GM23338 (cell line): ENCODE data around the gene EEF1G. TPM values are rescaled to one million over a fixed set of nuclear protein-coding genes. Genes with fewer than 3 reads are reported as not detected.

Experiments used
- ATAC-seq: fragments of 200-7000 bp; cut with Tn5 transposase; 3 replicates; pipeline ENCODE4 v1.9.1; 2020
- DNase-seq: peaks from one replicate; pipeline ENCODE4 v3.0.0-alpha.2; 2015; ENCODE audit warnings: low spot score
- H2AFZ ChIP-seq: fragments of 200-600 bp; sonication (generic); 2 replicates; pipeline ENCODE4 v1.8.0; 2016; ENCODE audit warnings: antibody characterized with exemption, mild to moderate bottlenecking, moderate library complexity
- H3F3A ChIP-seq: fragments of 200-600 bp; sonication (generic); replicated peaks from 2 replicates; pipeline ENCODE4 v1.8.0; 2017; ENCODE audit warnings: antibody characterized with exemption, mixed run types, low read depth
- H3K27ac ChIP-seq: fragments of 200-600 bp; sonication (generic); 2 replicates; pipeline ENCODE4 v1.6.1; 2016; ENCODE audit warnings: low read depth
- H3K27me3 ChIP-seq: fragments of 200-600 bp; sonication (generic); 2 replicates; pipeline ENCODE4 v1.8.0; 2016; ENCODE audit warnings: mild to moderate bottlenecking, mixed run types, moderate library complexity; ENCODE audit not compliant: insufficient read depth
- H3K36me3 ChIP-seq: fragments of 200-600 bp; sonication (generic); 2 replicates; pipeline ENCODE4 v1.8.0; 2016; ENCODE audit warnings: mild to moderate bottlenecking; ENCODE audit not compliant: insufficient read depth
- H3K4me1 ChIP-seq: fragments of 200-600 bp; sonication (generic); 2 replicates; pipeline ENCODE4 v1.8.0; 2016; ENCODE audit warnings: mild to moderate bottlenecking, moderate library complexity; ENCODE audit not compliant: insufficient read depth
- H3K4me2 ChIP-seq: fragments of 200-600 bp; sonication (generic); 2 replicates; pipeline ENCODE4 v1.7.1; 2017; ENCODE audit warnings: mixed run types
- H3K4me3 ChIP-seq: fragments of 200-600 bp; sonication (generic); 2 replicates; pipeline ENCODE4 v1.6.1; 2016; ENCODE audit warnings: mixed run types
- H3K79me2 ChIP-seq: fragments of 200-600 bp; sonication (generic); replicated peaks from 2 replicates; pipeline ENCODE4 v1.8.0; 2017; ENCODE audit warnings: mild to moderate bottlenecking; ENCODE audit not compliant: insufficient read depth
- H3K9me2 ChIP-seq: fragments of 200-600 bp; sonication (generic); 2 replicates; pipeline ENCODE4 v1.8.0; 2017; ENCODE audit not compliant: insufficient read depth
- H4K20me1 ChIP-seq: fragments of 200-600 bp; sonication (generic); replicated peaks from 2 replicates; pipeline ENCODE4 v1.8.0; 2017; ENCODE audit warnings: mild to moderate bottlenecking; ENCODE audit not compliant: insufficient read depth
- H3K27ac Mint-ChIP-seq: 2 replicates; pipeline ENCODE4 v1.8.0; 2020; ENCODE audit warnings: inconsistent platforms, mild to moderate bottlenecking, moderate library complexity, mixed read lengths
- H3K27me3 Mint-ChIP-seq: 3 replicates; pipeline ENCODE4 v1.8.0; 2022; ENCODE audit warnings: low read depth, mild to moderate bottlenecking, moderate library complexity, mixed read lengths, inconsistent platforms; ENCODE audit not compliant: insufficient read depth, poor library complexity
- H3K36me3 Mint-ChIP-seq: 3 replicates; pipeline ENCODE4 v1.8.0; 2021; ENCODE audit warnings: low read depth, mild to moderate bottlenecking, inconsistent platforms, moderate library complexity, mixed read lengths
- H3K4me1 Mint-ChIP-seq: 3 replicates; pipeline ENCODE4 v1.8.0; 2020; ENCODE audit warnings: mild to moderate bottlenecking, inconsistent platforms, mixed read lengths
- H3K4me3 Mint-ChIP-seq: 3 replicates; pipeline ENCODE4 v1.8.0; 2021; ENCODE audit warnings: moderate library complexity, mild to moderate bottlenecking, inconsistent platforms, mixed read lengths
- H3K9me3 Mint-ChIP-seq: 3 replicates; pipeline ENCODE4 v1.8.0; 2020; ENCODE audit warnings: moderate library complexity, mild to moderate bottlenecking, inconsistent platforms, mixed read lengths
- CREB1 ChIP-seq: fragments of 250-450 bp; sonication (Bioruptor Pico); IDR thresholded peaks from 2 replicates; pipeline ENCODE4 v1.5.0; 2020; ENCODE audit warnings: low read depth, mild to moderate bottlenecking, moderate library complexity
- POLR2AphosphoS5 ChIP-seq: IDR thresholded peaks from 2 replicates; pipeline ENCODE4 v1.6.1; 2016; ENCODE audit warnings: antibody characterized with exemption, low read depth
- polyA plus RNA-seq: library from polyadenylated mRNA; unstranded; fragments of >200 nt; fragmentation: Nextera tagmentation; extraction: Ambion mirVana; gene quantifications from 2 replicates; pipeline ENCODE4 v1.2.1, GENCODE V29; 2016
- total RNA-seq: library from RNA; depleted of rRNA; stranded (reverse); fragments of >200 nt; shearing (Covaris generic); gene quantifications from 2 replicates; pipeline ENCODE4 v1.2.3, GENCODE V29; 2014
- TF ChIP-seq, protein P1 (sequence below): fragments of 250-450 bp; sonication (Bioruptor Pico); IDR thresholded peaks from 2 replicates; pipeline ENCODE4 v1.5.0; 2020; ENCODE audit warnings: mild to moderate bottlenecking, moderate library complexity
- TF ChIP-seq, protein P2 (sequence below): IDR thresholded peaks from one replicate; pipeline ENCODE4 v1.6.1; 2018; ENCODE audit warnings: antibody characterized with exemption; ENCODE audit not compliant: unreplicated experiment

Gene EEF1G
- total and polyA plus RNA-seq, 2 experiments from 2014 or later = 696 to 1,316 TPM

DNA sequence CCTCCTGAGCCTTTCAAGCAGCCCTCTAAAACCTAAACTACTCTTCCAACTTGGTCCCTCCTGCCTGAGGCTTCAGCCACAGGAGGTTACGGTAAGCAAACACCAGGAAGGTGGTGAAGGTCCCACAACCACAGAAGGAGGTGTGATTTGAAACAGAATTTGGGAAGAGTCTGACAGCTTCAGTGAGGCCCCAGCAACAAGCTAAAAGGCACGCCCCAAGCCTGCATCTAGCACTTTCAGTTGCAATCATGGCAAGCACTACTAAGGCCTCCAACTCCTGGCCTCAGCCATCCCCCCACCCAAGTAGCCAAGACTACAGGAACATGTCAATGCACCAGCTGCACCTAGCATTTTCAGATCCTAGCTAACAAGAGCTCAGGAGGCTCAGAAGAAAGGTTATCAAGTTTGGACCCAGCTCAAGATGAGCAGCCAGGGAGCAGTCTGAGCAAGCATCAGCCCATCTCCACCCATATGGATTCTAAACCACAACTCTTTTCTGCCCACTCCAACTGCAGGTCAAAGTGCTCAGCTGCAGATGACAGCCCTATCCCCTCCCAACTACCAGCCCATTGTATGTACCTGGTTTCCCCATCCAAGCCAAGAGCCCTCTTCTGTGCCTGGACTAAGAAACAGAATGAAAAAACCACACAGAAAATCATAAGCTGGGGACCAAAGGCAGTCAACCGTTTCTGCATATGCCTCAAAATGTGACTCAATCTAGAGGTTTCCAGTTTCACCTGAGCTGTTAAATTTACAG, 16.6 kb downstream of the EEF1G start (continued):
- TF ChIP-seq, protein P1, sequence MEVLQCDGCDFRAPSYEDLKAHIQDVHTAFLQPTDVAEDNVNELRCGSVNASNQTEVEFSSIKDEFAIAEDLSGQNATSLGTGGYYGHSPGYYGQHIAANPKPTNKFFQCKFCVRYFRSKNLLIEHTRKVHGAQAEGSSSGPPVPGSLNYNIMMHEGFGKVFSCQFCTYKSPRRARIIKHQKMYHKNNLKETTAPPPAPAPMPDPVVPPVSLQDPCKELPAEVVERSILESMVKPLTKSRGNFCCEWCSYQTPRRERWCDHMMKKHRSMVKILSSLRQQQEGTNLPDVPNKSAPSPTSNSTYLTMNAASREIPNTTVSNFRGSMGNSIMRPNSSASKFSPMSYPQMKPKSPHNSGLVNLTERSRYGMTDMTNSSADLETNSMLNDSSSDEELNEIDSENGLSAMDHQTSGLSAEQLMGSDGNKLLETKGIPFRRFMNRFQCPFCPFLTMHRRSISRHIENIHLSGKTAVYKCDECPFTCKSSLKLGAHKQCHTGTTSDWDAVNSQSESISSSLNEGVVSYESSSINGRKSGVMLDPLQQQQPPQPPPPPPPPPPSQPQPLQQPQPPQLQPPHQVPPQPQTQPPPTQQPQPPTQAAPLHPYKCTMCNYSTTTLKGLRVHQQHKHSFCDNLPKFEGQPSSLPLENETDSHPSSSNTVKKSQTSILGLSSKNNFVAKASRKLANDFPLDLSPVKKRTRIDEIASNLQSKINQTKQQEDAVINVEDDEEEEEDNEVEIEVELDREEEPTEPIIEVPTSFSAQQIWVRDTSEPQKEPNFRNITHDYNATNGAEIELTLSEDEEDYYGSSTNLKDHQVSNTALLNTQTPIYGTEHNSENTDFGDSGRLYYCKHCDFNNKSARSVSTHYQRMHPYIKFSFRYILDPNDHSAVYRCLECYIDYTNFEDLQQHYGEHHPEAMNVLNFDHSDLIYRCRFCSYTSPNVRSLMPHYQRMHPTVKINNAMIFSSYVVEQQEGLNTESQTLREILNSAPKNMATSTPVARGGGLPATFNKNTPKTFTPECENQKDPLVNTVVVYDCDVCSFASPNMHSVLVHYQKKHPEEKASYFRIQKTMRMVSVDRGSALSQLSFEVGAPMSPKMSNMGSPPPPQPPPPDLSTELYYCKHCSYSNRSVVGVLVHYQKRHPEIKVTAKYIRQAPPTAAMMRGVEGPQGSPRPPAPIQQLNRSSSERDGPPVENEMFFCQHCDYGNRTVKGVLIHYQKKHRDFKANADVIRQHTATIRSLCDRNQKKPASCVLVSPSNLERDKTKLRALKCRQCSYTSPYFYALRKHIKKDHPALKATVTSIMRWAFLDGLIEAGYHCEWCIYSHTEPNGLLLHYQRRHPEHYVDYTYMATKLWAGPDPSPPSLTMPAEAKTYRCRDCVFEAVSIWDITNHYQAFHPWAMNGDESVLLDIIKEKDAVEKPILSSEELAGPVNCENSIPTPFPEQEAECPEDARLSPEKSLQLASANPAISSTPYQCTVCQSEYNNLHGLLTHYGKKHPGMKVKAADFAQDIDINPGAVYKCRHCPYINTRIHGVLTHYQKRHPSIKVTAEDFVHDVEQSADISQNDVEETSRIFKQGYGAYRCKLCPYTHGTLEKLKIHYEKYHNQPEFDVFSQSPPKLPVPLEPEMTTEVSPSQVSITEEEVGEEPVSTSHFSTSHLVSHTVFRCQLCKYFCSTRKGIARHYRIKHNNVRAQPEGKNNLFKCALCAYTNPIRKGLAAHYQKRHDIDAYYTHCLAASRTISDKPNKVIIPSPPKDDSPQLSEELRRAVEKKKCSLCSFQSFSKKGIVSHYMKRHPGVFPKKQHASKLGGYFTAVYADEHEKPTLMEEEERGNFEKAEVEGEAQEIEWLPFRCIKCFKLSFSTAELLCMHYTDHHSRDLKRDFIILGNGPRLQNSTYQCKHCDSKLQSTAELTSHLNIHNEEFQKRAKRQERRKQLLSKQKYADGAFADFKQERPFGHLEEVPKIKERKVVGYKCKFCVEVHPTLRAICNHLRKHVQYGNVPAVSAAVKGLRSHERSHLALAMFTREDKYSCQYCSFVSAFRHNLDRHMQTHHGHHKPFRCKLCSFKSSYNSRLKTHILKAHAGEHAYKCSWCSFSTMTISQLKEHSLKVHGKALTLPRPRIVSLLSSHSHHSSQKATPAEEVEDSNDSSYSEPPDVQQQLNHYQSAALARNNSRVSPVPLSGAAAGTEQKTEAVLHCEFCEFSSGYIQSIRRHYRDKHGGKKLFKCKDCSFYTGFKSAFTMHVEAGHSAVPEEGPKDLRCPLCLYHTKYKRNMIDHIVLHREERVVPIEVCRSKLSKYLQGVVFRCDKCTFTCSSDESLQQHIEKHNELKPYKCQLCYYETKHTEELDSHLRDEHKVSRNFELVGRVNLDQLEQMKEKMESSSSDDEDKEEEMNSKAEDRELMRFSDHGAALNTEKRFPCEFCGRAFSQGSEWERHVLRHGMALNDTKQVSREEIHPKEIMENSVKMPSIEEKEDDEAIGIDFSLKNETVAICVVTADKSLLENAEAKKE = no peak

DNA sequence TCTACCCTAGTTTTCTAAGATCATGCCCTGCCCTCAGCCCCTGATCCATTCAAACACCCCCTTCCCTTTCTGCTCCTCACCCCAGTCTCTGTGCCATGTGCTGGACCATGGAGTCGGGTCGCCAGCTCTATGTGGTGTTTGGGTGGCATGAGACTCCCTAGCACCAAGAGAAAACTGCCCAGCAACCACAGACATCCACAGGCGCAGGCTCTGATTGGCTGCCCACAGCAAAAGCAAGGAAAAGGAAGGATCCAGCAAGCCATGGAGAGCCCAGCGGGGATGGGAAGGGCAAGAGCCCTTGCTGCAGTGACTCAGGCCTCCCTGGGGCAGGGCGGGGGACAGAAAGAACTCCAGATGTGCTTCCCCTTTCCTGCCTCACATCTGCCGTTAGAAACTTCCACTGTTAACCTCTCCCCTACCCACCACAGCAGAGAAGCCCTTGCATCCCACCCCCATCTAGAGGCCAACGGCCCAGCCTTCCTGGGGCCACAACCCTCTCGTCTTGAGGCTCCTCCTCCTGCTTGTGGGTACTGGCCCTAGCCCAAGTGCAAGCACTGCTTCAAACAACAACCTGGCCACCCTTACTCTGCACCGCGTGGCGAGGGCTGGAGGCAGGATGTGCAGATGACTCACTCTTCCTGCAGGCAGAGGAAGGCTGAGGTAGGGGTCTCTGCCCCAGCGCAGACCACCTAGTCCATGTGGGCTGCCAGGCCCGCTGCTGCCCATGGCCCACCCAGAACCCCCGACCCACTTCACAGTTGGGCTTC, 17.4 kb downstream of the EEF1G start:
- Histone ChIP-seq H3K9me2 (no peaks in the 10 kb centered on the region), H3F3A (peaks cover 64% of the 10 kb centered on the region), H3K27ac (peak overlapping the region; percentile 88), H3K4me3 (no peak overlapping the region), H3K79me2 (peaks cover 25% of the 10 kb centered on the region), H2AFZ (no peak overlapping the region), H3K4me1 (peaks cover 66% of the 10 kb centered on the region), H3K4me2 (peak overlapping the region; percentile 50; the same call in 1 of the 2 replicates), H3K36me3 (peaks cover 29% of the 10 kb centered on the region), H4K20me1 (peaks cover 39% of the 10 kb centered on the region), H3K27me3 (peaks cover 2% of the 10 kb centered on the region; the same call in 1 of the 2 replicates)
- Mint-ChIP-seq H3K4me3 (peak overlapping the region; percentile 14), H3K9me3 (no peaks in the 10 kb centered on the region; the same call in 1 of the 3 replicates), H3K27me3 (peaks cover 39% of the 10 kb centered on the region), H3K36me3 (peaks cover 58% of the 10 kb centered on the region), H3K27ac (peak overlapping the region; percentile 96), H3K4me1 (peaks cover 73% of the 10 kb centered on the region)
- ATAC-seq (peak; percentile 38), DNase-seq (peak; percentile 91)
- peak; percentile 45 for TF ChIP-seq POLR2AphosphoS5
- TF ChIP-seq, protein P2, sequence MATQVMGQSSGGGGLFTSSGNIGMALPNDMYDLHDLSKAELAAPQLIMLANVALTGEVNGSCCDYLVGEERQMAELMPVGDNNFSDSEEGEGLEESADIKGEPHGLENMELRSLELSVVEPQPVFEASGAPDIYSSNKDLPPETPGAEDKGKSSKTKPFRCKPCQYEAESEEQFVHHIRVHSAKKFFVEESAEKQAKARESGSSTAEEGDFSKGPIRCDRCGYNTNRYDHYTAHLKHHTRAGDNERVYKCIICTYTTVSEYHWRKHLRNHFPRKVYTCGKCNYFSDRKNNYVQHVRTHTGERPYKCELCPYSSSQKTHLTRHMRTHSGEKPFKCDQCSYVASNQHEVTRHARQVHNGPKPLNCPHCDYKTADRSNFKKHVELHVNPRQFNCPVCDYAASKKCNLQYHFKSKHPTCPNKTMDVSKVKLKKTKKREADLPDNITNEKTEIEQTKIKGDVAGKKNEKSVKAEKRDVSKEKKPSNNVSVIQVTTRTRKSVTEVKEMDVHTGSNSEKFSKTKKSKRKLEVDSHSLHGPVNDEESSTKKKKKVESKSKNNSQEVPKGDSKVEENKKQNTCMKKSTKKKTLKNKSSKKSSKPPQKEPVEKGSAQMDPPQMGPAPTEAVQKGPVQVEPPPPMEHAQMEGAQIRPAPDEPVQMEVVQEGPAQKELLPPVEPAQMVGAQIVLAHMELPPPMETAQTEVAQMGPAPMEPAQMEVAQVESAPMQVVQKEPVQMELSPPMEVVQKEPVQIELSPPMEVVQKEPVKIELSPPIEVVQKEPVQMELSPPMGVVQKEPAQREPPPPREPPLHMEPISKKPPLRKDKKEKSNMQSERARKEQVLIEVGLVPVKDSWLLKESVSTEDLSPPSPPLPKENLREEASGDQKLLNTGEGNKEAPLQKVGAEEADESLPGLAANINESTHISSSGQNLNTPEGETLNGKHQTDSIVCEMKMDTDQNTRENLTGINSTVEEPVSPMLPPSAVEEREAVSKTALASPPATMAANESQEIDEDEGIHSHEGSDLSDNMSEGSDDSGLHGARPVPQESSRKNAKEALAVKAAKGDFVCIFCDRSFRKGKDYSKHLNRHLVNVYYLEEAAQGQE = no peak
- peak; percentile 76 for TF ChIP-seq CREB1 (CRISPR knock-in tag)
